HG03175 (cell line): ENCODE measurements around the gene ERN2.
A peak's percentile ranks its signal among the peaks of the same experiment; 100 is the strongest.

Experiments
- ATAC-seq: cut with Tn5 transposase; IDR thresholded peaks from one replicate; pipeline ENCODE4 v1.9.1; 2021; ENCODE audit warnings: mild to moderate bottlenecking, moderate library complexity; ENCODE audit not compliant: unreplicated experiment

ERN2 gene

DNA sequence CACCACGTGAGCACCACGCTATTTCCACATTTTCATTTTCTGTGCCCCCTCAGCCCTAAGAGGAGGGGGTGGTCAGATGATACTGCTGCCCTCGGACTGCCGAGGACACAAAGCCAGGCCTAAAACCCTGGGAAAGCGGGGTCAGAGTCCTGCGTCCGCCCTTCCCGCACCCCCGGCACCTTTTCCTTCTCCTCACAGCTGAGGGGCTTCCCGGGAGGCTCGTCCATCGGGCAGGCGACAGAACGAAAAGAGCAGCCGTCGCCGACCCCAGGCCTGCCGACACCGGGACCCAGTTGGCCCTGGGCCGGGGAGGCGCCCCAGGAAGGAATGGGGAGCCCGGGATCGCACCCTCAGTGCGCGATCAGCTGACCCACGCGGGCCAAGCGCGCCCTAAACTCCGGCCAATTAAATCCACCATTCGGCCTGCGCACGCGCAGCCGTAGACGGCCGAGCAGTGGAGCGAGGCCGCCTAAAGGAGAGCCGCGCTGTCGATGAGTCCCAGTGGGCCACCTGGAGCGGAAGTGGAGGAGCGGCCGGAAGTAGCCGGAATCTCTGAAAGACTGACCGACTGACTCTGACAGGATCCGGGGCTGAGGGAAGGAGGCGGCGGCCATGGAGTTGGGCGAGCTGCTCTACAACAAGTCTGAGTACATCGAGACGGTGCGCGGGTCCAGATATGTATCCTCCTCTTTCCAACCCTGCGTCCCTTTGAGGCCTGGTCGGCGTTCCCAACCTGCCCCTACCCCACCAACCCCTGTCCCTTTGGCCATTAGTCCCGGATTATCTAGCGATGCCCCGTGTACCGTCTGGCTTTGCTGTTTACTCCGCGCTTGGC is 71.9 kb downstream of the ERN2 start, which contains the start of the genes DCTN5 and PALB2:
Gene DCTN5 (plus strand): TSS at position 536 of the 835 bp plus-strand sequence. CDS start 77 bp downstream, at position 613.
Gene PALB2 (minus strand): TSS at position 380 of the 835 bp plus-strand sequence. CDS start 153 bp downstream, at position 227.
- peak; percentile 98 for ATAC-seq

DNA sequence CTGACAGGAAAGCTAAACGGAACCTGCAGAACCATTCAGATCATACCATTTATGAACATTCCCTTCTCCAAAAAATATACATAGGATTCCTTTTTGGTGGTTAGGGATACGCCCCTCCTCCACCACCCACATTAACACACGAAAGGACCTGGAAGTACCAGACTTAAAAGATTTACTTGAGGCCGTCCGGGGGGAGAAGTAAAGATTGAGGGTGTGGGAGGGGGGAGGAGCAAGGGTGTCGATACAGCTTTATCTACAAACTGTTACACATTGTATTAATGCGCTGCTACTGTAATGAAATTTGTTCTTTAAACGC is 72.4 kb downstream of the ERN2 start:
- no peak for ATAC-seq
